GM19455 (cell line): ENCODE measurements around the gene PAPPA2.

ENCODE experiments used
- ATAC-seq: cut with Tn5 transposase; IDR thresholded peaks from one replicate; pipeline ENCODE4 v1.9.1; 2021; ENCODE audit not compliant: unreplicated experiment

Gene PAPPA2

GRCh38 chr1:176796583-176796982 is 333.6 kb downstream of the PAPPA2 start:
- no peak for ATAC-seq

GRCh38 chr1:176799327-176799726 is 336.4 kb downstream of the PAPPA2 start:
- no peak for ATAC-seq

GRCh38 chr1:176800978-176801513 is 338.1 kb downstream of the PAPPA2 start:
- ATAC-seq, result no peak

- ATAC-seq, result no peak
Measured at GRCh38 chr1:176801514-176802020, 338.6 kb downstream of the PAPPA2 start.

- ATAC-seq, result no peak
Measured at GRCh38 chr1:176802316-176802715, 339.3 kb downstream of the PAPPA2 start.

- ATAC-seq, result no peak
Measured at GRCh38 chr1:176803042-176803441, 340.1 kb downstream of the PAPPA2 start.

GRCh38 chr1:176803596-176803995 is 340.6 kb downstream of the PAPPA2 start:
- no peak for ATAC-seq

GRCh38 chr1:176809292-176809691 is 346.3 kb downstream of the PAPPA2 start:
- ATAC-seq, result no peak

GRCh38 chr1:176811511-176812288 is 348.7 kb downstream of the PAPPA2 start:
- ATAC-seq, result no peak

- no peak for ATAC-seq
Measured at GRCh38 chr1:176815621-176816020, 352.6 kb downstream of the PAPPA2 start.

- no peak for ATAC-seq
Measured at GRCh38 chr1:176816232-176816631, 353.3 kb downstream of the PAPPA2 start.

GRCh38 chr1:176820391-176821031 is 357.5 kb downstream of the PAPPA2 start:
- ATAC-seq, result no peak

GRCh38 chr1:176826265-176826664 is 363.3 kb downstream of the PAPPA2 start:
- ATAC-seq, result no peak

GRCh38 chr1:176829261-176829660 is 366.3 kb downstream of the PAPPA2 start:
- no peak for ATAC-seq

GRCh38 chr1:176831150-176831549 is 368.2 kb downstream of the PAPPA2 start:
- no peak for ATAC-seq

GRCh38 chr1:176837708-176838107 is 374.7 kb downstream of the PAPPA2 start:
- no peak for ATAC-seq

GRCh38 chr1:176838276-176838995 is 375.5 kb downstream of the PAPPA2 start:
- ATAC-seq, result no peak

- no peak for ATAC-seq
Measured at GRCh38 chr1:176839216-176839615, 376.2 kb downstream of the PAPPA2 start.

- ATAC-seq, result no peak
Measured at GRCh38 chr1:176841238-176841637, 378.3 kb downstream of the PAPPA2 start.

GRCh38 chr1:176843352-176844297 is 380.6 kb downstream of the PAPPA2 start:
- ATAC-seq, result no peak
